ENCODE measurements around the gene ITM2C.
A peak's percentile ranks its signal among the peaks of the same experiment; 100 is the strongest.

ITM2C gene

DNA sequence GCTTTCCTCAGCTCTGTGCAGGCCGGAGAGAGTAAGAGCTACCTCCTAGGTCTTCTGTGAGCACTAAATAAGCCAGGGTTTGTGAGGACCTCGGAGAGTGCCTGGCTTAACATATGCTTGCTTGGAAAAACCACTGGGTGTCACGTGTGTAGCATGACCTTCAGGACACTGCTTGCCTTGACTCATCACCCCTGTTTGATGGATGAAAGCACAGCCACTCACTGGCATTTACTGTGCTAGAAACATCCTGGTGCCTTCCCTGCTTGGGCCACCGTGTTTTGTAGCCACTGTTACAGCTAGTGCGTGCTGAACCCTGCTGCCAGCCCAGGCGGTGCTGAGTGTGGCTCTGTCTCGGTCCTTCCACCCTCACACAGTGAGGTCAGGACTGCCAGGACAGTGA is 34.8 kb upstream of the ITM2C start:
- H3K27ac Mint-ChIP-seq = no peak overlapping the region
- no peaks in the 10 kb centered on the region for H3K36me3 Mint-ChIP-seq
- CTCF ChIA-PET = interaction anchor here (1.0 to 1.3 kb wide), 4 partner anchors 10 to 154 kb away, joined by 3 read pairs; no protein-coding TSS in a partner anchor
- H3K4me1 Mint-ChIP-seq = peaks cover 11% of the 10 kb centered on the region
- no peaks in the 10 kb centered on the region for H3K9me3 Mint-ChIP-seq
- no peak overlapping the region for H3K4me3 Mint-ChIP-seq
- no peak for DNase-seq
- peaks cover 73% of the 10 kb centered on the region for H3K27me3 Mint-ChIP-seq

DNA sequence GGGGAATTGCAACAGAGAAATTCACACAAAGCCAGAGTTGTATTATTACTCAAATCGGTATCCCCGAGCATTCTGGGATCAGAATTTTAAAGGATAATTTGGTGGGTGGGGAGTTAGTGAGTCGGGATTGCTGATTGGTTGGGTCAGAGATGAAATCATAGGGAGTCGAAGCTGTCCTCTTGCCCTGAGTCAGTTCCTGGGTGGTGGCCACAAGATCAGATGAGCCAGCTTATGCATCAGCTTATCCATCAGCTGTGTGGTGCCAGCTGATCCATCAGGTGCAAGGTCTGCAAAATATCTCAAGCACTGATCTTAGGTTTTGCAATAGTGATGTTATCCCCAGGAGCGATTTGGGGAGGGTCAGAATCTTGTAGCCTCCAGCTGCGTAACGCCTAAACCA is 34.3 kb upstream of the ITM2C start:
- Mint-ChIP-seq H3K9me3 (no peaks in the 10 kb centered on the region), H3K27me3 (peaks cover 73% of the 10 kb centered on the region), H3K27ac (no peak overlapping the region), H3K4me1 (peaks cover 11% of the 10 kb centered on the region), H3K36me3 (no peaks in the 10 kb centered on the region), H3K4me3 (no peak overlapping the region)
- CTCF ChIA-PET = interaction anchor here (1.0 to 1.2 kb wide), 2 partner anchors 19 to 154 kb away, joined by 3 read pairs; no protein-coding TSS in a partner anchor
- DNase-seq = no peak

DNA sequence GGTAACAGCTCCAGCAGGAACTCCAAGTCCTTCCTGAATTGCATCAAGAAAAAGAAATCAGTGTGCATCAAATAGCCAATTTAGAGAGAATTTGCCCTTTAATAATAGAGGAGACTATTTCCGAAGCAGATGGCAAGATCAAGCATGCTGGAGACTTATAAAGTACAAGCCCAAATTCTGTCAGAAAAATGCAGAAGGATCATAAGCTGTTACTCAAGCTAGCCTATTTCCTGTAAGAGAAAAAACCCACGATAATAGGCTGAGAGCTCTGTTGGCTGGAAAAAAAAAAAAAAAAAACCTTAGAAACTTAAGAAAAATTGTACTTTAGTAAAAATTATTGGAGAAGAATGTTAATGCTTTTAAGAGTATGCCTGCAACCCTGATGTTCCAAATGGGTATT is 24.4 kb upstream of the ITM2C start:
- Mint-ChIP-seq H3K27ac (no peak overlapping the region), H3K4me3 (no peak overlapping the region), H3K9me3 (no peaks in the 10 kb centered on the region), H3K4me1 (no peaks in the 10 kb centered on the region), H3K27me3 (peaks cover 46% of the 10 kb centered on the region), H3K36me3 (no peaks in the 10 kb centered on the region)
- CTCF ChIA-PET = interaction anchor here (1.0 to 2.4 kb wide), 5 partner anchors 9 to 145 kb away, joined by 3 to 8 read pairs (median 4); no protein-coding TSS in a partner anchor
- no peak for DNase-seq

DNA sequence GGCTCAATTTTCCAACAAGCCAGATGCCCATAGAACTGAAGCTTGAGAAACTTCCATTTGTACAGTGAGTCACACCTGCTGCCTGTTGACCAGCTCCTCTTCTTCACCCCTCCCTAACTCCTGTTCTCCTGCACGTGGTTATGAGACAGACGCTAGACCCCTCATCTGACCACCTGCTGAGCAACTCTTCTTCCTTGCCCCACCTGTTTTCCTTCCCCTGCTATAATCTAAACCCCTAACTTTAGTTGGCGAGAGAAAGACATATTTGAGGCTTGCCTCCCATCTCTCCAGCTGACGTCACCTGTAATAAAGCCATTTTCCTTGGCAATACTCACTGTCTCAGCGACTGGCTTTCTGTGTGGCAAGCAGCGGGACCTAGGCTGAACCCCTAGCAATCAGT is 22.3 kb upstream of the ITM2C start:
- DNase-seq = no peak
- H3K4me3 Mint-ChIP-seq = no peak overlapping the region
- H3K27me3 Mint-ChIP-seq = peaks cover 54% of the 10 kb centered on the region
- no peaks in the 10 kb centered on the region for H3K36me3 Mint-ChIP-seq
- CTCF ChIA-PET = interaction anchor here (1.9 to 2.4 kb wide), 2 partner anchors 18 to 23 kb away, joined by 6 to 8 read pairs; no protein-coding TSS in a partner anchor
- H3K27ac Mint-ChIP-seq = no peak overlapping the region
- H3K4me1 Mint-ChIP-seq = no peaks in the 10 kb centered on the region
- H3K9me3 Mint-ChIP-seq = no peaks in the 10 kb centered on the region

DNA sequence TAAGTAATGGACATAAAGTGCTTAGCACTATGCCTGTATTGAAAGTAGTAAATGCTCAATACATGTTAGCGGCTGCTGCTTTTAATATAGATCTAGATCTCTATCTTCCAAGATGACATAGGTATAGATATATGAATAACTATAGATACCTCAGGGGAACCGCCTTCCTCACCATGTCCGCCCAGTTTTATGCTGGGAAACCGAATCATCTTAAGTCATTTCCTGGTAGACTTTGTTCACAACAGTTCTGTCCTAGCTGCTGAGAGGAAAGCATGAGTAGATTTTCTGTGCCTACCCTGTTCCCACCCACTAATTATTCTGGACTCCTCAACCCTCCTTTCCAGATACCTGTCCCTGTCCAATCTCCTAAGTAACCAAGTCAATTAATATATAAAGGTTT is 21.6 kb upstream of the ITM2C start:
- DNase-seq = no peak
- CTCF ChIA-PET = interaction anchor here (1.9 kb wide), 1 partner anchor 19 kb away, joined by 8 read pairs; no protein-coding TSS in a partner anchor
- H3K27ac Mint-ChIP-seq = no peak overlapping the region
- no peaks in the 10 kb centered on the region for H3K36me3 Mint-ChIP-seq
- H3K27me3 Mint-ChIP-seq = peaks cover 59% of the 10 kb centered on the region
- H3K4me1 Mint-ChIP-seq = peaks cover 2% of the 10 kb centered on the region
- H3K9me3 Mint-ChIP-seq = no peaks in the 10 kb centered on the region
- no peak overlapping the region for H3K4me3 Mint-ChIP-seq

DNA sequence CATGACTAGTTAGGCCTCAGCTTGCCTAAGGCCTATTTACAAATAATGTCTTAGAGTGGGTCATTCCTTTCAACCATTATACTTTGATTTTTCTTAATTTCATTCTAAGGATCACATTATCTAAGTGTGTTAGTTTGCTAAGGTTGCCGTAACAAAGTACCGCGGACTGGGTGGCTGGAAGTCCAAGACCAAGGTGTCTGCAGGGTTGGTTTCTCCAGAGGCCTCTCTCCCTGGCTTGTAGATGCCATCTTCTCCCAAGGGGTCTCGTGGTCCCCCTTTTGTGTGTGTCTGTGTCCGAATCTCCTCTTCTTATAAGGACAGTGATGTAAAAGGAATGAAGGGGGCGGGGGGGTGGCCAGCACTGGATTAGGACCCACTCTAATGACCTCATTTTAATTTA is 18.4 kb upstream of the ITM2C start:
- Mint-ChIP-seq H3K27ac (no peak overlapping the region), H3K9me3 (no peaks in the 10 kb centered on the region), H3K36me3 (no peaks in the 10 kb centered on the region), H3K4me1 (peaks cover 2% of the 10 kb centered on the region), H3K27me3 (peaks cover 64% of the 10 kb centered on the region), H3K4me3 (no peak overlapping the region)
- no peak for DNase-seq
- CTCF ChIA-PET = interaction anchor here (3.8 to 9.2 kb wide), 2 partner anchors 23 to 140 kb away, joined by 28 to 85 read pairs; no protein-coding TSS in a partner anchor

DNA sequence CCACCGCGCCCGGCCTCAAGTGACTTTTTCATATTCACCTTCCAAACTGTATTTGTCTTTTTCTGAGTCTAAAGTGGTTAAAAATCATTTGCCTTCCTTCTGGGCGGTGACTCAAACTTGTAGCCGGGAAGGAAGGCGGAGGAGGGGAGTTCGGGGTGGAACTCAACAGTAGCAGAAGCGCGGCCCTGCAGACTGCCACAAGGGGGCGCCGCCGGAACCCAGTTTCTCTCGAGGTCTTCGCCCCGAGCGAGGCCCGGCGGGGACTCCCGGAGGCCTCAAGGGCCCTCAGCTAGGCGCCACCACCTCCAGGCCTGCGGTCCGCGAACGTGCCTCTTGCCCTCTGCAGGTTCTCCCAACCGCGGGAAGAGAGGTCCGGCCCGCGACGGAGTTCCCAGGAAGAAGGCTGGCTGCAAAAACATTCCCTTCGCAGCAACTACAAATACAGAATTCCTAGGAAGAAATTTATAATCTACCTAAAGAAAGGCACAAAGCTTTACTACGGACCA is 16.8 kb upstream of the ITM2C start:
- no peak overlapping the region for H3K4me3 Mint-ChIP-seq
- H3K4me1 Mint-ChIP-seq = peaks cover 2% of the 10 kb centered on the region
- H3K36me3 Mint-ChIP-seq = no peaks in the 10 kb centered on the region
- H3K9me3 Mint-ChIP-seq = no peaks in the 10 kb centered on the region
- H3K27me3 Mint-ChIP-seq = peaks cover 68% of the 10 kb centered on the region
- CTCF ChIA-PET = interaction anchor here (0.6 to 9.2 kb wide), 15 partner anchors 11 to 144 kb away, joined by 3 to 85 read pairs (median 4); no protein-coding TSS in a partner anchor
- DNase-seq = peak; percentile 91
- no peak overlapping the region for H3K27ac Mint-ChIP-seq

DNA sequence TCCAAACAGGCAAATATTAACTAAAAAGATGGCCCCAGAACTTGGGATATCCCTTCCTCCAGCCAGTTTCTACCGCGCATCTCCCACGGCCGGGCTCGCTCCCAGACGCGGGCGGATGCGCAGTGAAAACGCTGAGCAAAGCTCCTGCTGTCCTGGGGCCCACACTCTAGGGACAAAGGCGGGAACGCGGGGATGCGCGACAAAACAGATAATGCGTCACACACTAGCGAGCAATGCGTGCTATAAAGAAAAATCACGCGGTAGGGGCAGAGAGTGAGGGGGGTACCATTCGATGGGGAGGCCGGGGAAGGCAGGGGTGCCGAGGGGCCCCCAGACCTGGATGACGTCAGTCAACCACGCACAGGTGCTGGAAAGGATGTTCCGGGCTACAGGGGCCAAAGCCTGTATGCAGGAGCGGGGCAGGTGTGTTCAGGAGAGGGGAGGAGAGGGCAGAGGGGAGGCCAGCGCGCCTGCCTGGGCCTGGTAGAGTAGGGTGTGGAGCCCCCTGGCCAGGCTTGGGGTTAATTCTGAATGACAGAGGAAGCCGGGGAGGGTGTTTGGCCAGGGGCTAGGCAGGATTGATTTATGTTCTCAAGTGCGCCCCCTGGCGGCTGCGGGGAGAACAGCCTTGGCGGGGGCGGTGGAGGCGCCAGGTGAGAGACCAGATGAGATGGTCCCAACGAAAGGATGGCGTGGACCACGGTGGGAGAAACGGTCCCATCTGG is 14.9 kb upstream of the ITM2C start:
- peak; percentile 78 for DNase-seq
- Mint-ChIP-seq H3K9me3 (no peaks in the 10 kb centered on the region), H3K27me3 (peaks cover 82% of the 10 kb centered on the region), H3K36me3 (no peaks in the 10 kb centered on the region), H3K27ac (no peak overlapping the region), H3K4me3 (no peak overlapping the region), H3K4me1 (peaks cover 2% of the 10 kb centered on the region)
- CTCF ChIA-PET = interaction anchor here (0.8 to 9.2 kb wide), 11 partner anchors 9 to 136 kb away, joined by 3 to 85 read pairs (median 4); no protein-coding TSS in a partner anchor

DNA sequence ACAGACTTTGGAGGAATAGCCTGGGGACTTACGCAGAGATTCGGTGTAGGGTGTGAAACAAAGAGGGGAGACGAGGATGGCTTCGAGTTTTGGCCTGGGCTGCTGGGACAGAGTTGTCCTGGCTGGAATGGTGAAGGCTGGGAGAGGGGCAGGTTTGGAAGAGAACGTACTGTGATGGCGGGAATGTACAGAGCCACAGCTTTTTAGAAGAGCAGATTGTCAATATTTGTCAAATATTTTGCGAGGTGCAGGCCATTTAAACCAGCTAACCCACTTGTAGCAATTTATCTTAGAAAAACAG is 14.4 kb upstream of the ITM2C start:
- Mint-ChIP-seq H3K4me3 (no peak overlapping the region), H3K4me1 (peaks cover 2% of the 10 kb centered on the region), H3K27ac (no peak overlapping the region), H3K36me3 (no peaks in the 10 kb centered on the region), H3K9me3 (no peaks in the 10 kb centered on the region), H3K27me3 (peaks cover 83% of the 10 kb centered on the region)
- no peak for DNase-seq
- CTCF ChIA-PET = interaction anchor here (1.0 to 9.2 kb wide), 11 partner anchors 9 to 142 kb away, joined by 3 to 85 read pairs (median 5); no protein-coding TSS in a partner anchor

DNA sequence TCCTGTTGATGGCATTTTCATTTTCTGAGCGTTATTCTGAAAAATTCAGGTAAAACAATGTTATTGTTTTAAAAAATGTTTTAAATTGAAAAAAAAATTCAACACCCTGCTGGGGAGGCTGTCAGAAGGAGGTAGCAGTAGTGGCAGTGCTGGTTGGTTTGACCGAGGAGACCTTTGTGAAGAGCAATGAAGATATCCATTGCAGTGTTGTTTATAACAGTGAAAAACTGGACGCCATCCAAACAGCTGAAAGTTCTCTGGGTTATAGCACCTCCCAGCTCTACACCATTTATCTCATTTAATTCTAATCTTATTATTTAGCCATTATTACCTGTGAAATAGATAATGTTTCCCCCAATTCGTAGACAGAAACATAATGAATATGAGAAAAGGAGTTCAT is 12.6 kb upstream of the ITM2C start:
- H3K9me3 Mint-ChIP-seq = no peaks in the 10 kb centered on the region
- H3K27ac Mint-ChIP-seq = no peak overlapping the region
- H3K36me3 Mint-ChIP-seq = no peaks in the 10 kb centered on the region
- CTCF ChIA-PET = interaction anchor here (0.7 to 9.2 kb wide), 8 partner anchors 10 to 548 kb away, joined by 3 to 85 read pairs (median 4); no protein-coding TSS in a partner anchor
- peaks cover 2% of the 10 kb centered on the region for H3K4me1 Mint-ChIP-seq
- H3K27me3 Mint-ChIP-seq = peaks cover 84% of the 10 kb centered on the region
- DNase-seq = no peak
- no peak overlapping the region for H3K4me3 Mint-ChIP-seq

DNA sequence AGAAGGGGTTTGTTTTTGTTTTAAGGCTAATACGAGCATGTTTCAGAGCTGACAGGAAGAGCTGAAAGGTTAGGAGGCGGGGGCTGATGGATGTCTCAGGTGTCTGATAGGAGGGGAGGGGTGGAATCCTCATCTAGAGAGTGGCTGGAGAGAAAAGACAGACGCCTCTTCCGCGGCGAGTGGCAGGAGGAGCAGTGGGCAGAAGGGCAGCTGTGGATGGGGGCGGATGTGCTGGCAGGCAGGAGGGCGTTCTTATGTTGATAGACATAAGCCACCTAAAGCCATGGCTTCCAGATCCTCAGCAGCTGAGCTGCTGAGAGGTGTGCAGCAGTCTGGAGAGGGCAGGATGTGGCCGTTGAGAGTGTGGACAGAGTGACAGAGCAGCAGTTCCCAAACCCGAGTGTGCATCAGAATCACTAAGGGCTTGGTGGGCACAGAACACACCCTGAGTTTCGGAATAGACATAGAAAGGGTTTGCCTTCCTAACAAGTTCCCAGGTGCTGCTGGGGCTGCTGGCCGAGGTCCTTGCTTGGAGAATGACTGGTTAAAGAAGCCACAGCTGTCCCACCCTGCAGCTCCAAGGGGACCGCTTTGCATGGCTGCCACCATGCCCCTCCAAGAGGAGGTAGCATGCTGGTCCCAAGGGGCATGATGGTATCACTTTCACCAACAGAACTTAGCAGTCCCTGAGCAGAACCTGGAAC is 3.0 kb upstream of the ITM2C start:
- CTCF ChIA-PET = interaction anchor here (1.1 to 3.0 kb wide), 4 partner anchors 9 to 277 kb away, joined by 3 to 13 read pairs (median 4); no protein-coding TSS in a partner anchor
- no peaks in the 10 kb centered on the region for H3K36me3 Mint-ChIP-seq
- H3K9me3 Mint-ChIP-seq = no peaks in the 10 kb centered on the region
- no peak overlapping the region for H3K27ac Mint-ChIP-seq
- peak; percentile 34 for DNase-seq
- H3K4me1 Mint-ChIP-seq = peaks cover 38% of the 10 kb centered on the region
- H3K4me3 Mint-ChIP-seq = no peak overlapping the region
- peaks cover 74% of the 10 kb centered on the region for H3K27me3 Mint-ChIP-seq

DNA sequence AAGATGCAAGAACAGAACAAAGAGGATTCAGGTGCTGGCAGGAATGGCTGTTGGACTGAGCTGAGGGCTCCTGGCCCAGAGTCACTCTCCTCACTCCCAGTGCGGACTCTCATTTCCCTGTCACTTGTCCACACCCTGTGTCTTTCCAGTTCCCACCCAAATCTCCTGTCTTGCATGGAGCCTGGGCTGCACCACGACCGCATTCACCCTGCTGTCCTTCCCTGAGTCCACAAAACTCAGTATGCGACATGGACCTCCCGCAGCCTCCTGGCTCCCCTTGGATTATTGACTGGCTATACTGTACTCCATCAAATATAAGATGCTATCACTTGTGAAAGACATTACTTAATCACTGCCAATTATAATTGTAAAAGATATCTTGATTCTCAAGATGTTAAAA is 2.5 kb upstream of the ITM2C start:
- Mint-ChIP-seq H3K4me3 (no peak overlapping the region), H3K27ac (no peak overlapping the region), H3K4me1 (peaks cover 42% of the 10 kb centered on the region), H3K27me3 (peaks cover 74% of the 10 kb centered on the region), H3K36me3 (no peaks in the 10 kb centered on the region), H3K9me3 (no peaks in the 10 kb centered on the region)
- DNase-seq = no peak
- CTCF ChIA-PET = interaction anchor here (0.8 to 3.0 kb wide), 5 partner anchors 10 to 277 kb away, joined by 3 to 13 read pairs (median 3); no protein-coding TSS in a partner anchor

DNA sequence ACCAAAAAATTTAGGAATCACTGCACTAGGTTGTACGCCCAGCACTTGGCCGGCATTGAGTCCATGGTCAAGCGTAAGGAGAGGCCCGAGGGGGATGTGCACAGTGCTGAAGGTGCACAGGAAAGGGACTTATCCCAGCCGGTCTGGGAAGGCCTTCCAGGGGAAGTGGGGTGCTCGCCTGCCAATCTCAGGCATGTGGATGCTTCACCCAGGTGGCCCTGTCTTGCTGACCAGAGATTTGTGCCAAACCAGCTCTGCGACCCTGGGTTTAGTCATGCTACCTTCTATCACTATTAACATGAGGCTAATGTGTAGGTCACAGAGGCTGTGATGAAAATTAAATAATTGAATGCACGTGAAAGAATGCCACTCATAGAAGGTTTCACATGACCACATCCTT is 1.7 kb upstream of the ITM2C start:
- H3K4me3 Mint-ChIP-seq = peak overlapping the region; percentile 93
- H3K27me3 Mint-ChIP-seq = peaks cover 71% of the 10 kb centered on the region
- peaks cover 42% of the 10 kb centered on the region for H3K4me1 Mint-ChIP-seq
- no peaks in the 10 kb centered on the region for H3K36me3 Mint-ChIP-seq
- H3K9me3 Mint-ChIP-seq = no peaks in the 10 kb centered on the region
- no peak for DNase-seq
- H3K27ac Mint-ChIP-seq = no peak overlapping the region
- CTCF ChIA-PET = interaction anchor here (0.8 to 3.0 kb wide), 3 partner anchors 14 to 124 kb away, joined by 3 to 13 read pairs (median 3); no protein-coding TSS in a partner anchor
